ENCODE results near the gene CCR5AS.
A peak's percentile ranks its signal among the peaks of the same experiment; 100 is the strongest.

Gene CCR5AS

DNA sequence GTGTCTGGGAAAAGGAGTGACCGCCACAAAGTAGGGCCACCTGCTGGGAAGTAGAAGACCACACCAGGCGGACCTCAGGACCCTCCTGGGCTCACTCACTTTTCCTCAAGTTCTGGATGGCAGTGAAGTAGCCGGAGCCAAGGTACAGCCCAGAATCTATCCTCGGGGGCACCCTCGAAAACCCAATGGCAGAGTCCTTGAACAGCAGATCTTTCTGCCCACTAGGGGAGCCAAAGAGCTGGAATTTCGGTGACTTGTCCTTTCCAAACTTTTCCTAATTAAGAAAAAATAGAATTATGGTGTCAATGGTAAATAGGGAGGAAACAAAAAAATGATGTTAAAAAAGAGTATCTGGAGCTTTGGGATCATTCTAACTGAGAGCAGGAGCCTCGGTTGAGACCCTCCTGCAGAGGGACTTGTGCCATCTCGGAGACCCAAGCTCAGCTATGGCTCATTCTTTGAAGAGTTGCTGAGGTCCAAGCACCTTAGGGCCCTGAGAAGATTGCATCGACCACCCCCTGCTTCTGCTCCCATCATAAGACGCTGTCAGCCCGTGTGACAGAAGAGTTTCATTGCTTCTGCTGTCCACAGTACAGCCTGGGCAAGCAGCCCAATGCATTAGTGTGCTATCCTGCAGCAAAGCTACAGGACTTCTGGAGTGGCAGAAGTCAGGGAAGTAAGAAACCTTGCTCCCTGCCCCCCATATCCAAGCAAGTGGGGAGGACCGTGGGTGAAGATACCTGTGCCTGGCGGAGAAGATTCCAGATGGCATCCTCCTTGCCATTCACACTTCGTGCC lies 43.1 kb upstream of the CCR5AS start:
- no peak overlapping the region for H3K4me3 ChIP-seq (ENCODE audit: insufficient read length, low read depth)
- H3K9me3 ChIP-seq (ENCODE audit: insufficient read depth, low read length) = no peaks in the 10 kb centered on the region
- H3K9ac ChIP-seq (ENCODE audit: insufficient read length, low read depth) = no peak overlapping the region
- DNase-seq (ENCODE audit: low read depth, low spot score) = peak; percentile 23
- no peaks in the 10 kb centered on the region for H3K27me3 ChIP-seq (ENCODE audit: insufficient read depth, insufficient read length)
- no peaks in the 10 kb centered on the region for H3K36me3 ChIP-seq (ENCODE audit: insufficient read depth, insufficient read length, low read length)
- H3K4me1 ChIP-seq (ENCODE audit: insufficient read depth, insufficient read length) = no peaks in the 10 kb centered on the region
- no peak for TF ChIP-seq YY1 (IDR thresholded peaks at IDR 0.05; ENCODE audit: insufficient read depth, insufficient read length)
- no peak for TF ChIP-seq ZNF274 (IDR thresholded peaks at IDR 0.05; ENCODE audit: low read depth, low read length)
- TF ChIP-seq SUZ12 (IDR thresholded peaks at IDR 0.05; ENCODE audit: extremely low read depth, insufficient read depth, insufficient read length) = no peak

- DNase-seq (ENCODE audit: low read depth, low spot score) = no peak
- no peak overlapping the region for H3K9ac ChIP-seq (ENCODE audit: insufficient read length, low read depth)
- H3K4me3 ChIP-seq (ENCODE audit: insufficient read length, low read depth) = no peak overlapping the region
- peaks cover 8% of the 10 kb centered on the region; the same call in 1 of the 2 replicates for H3K9me3 ChIP-seq (ENCODE audit: insufficient read depth, low read length)
- TF ChIP-seq YY1 (IDR thresholded peaks at IDR 0.05; ENCODE audit: insufficient read depth, insufficient read length) (no peak), SUZ12 (IDR thresholded peaks at IDR 0.05; ENCODE audit: extremely low read depth, insufficient read depth, insufficient read length) (no peak), ZNF274 (IDR thresholded peaks at IDR 0.05; ENCODE audit: low read depth, low read length) (no peak)
- no peaks in the 10 kb centered on the region for H3K36me3 ChIP-seq (ENCODE audit: insufficient read depth, insufficient read length, low read length)
- no peaks in the 10 kb centered on the region for H3K4me1 ChIP-seq (ENCODE audit: insufficient read depth, insufficient read length)
- H3K27me3 ChIP-seq (ENCODE audit: insufficient read depth, insufficient read length) = no peaks in the 10 kb centered on the region
Measured at GRCh38 chr3:46448721-46449120, 41.9 kb upstream of the CCR5AS start.

GRCh38 chr3:46447228-46447985 lies 40.5 kb upstream of the CCR5AS start:
- no peaks in the 10 kb centered on the region for H3K27me3 ChIP-seq (ENCODE audit: insufficient read depth, insufficient read length)
- H3K9me3 ChIP-seq (ENCODE audit: insufficient read depth, low read length) = peaks cover 8% of the 10 kb centered on the region; the same call in 1 of the 2 replicates
- H3K9ac ChIP-seq (ENCODE audit: insufficient read length, low read depth) = no peak overlapping the region
- DNase-seq (ENCODE audit: low read depth, low spot score) = no peak
- no peaks in the 10 kb centered on the region for H3K4me1 ChIP-seq (ENCODE audit: insufficient read depth, insufficient read length)
- no peaks in the 10 kb centered on the region for H3K36me3 ChIP-seq (ENCODE audit: insufficient read depth, insufficient read length, low read length)
- H3K4me3 ChIP-seq (ENCODE audit: insufficient read length, low read depth) = no peak overlapping the region
- no peak for TF ChIP-seq ZNF274 (IDR thresholded peaks at IDR 0.05; ENCODE audit: low read depth, low read length)
- TF ChIP-seq YY1 (IDR thresholded peaks at IDR 0.05; ENCODE audit: insufficient read depth, insufficient read length) = no peak
- no peak for TF ChIP-seq SUZ12 (IDR thresholded peaks at IDR 0.05; ENCODE audit: extremely low read depth, insufficient read depth, insufficient read length)

DNA sequence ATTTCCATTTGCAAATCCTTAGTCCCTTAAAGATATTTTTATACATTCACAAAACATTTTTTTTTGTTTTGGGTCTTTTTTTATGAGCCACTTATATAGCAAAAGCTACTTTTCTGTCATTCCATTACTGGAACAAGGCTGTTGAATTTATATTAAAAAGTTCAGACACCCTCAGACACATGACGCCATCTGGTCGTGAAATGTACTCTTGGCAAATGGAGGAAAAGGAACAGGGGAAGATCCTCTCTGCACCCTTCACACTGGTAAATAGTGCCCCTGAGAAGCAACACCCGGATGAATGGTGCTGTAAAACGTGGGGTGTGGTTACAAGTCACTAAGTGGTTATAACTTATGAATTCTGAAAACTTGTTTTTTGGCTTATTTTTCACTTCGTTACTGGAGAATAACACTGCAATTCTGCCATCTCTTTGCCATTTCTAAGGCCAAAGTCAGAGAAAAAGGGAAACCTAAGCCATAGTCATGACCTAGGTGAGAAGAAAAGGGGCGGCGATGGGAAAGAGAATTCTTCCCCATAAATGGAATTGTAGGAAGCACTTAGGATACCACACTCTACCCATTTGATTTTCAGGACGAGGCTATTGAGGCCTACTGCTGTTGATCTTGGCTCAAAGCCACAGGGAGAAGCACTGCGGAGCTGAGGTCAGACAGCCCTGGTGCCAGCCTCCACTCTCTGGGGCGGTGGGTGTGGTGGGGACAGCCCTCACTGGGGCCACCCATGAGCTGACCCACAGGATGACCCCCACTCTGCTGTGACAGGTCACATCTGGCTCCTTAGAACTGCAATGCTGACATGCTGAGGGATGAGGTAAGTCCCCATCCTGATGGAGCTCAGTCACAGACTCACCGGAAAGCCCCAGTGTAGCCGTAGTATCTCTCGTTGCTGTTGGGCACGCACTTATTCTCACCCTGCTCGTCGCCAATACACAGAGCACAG lies 36.0 kb upstream of the CCR5AS start:
- TF ChIP-seq YY1 (IDR thresholded peaks at IDR 0.05; ENCODE audit: insufficient read depth, insufficient read length) (no peak), SUZ12 (IDR thresholded peaks at IDR 0.05; ENCODE audit: extremely low read depth, insufficient read depth, insufficient read length) (no peak), ZNF274 (IDR thresholded peaks at IDR 0.05; ENCODE audit: low read depth, low read length) (no peak)
- H3K36me3 ChIP-seq (ENCODE audit: insufficient read depth, insufficient read length, low read length) = no peaks in the 10 kb centered on the region
- no peak for DNase-seq (ENCODE audit: low read depth, low spot score)
- H3K4me3 ChIP-seq (ENCODE audit: insufficient read length, low read depth) = no peak overlapping the region
- peaks cover 8% of the 10 kb centered on the region; the same call in 1 of the 2 replicates for H3K9me3 ChIP-seq (ENCODE audit: insufficient read depth, low read length)
- H3K27me3 ChIP-seq (ENCODE audit: insufficient read depth, insufficient read length) = no peaks in the 10 kb centered on the region
- H3K4me1 ChIP-seq (ENCODE audit: insufficient read depth, insufficient read length) = no peaks in the 10 kb centered on the region
- no peak overlapping the region for H3K9ac ChIP-seq (ENCODE audit: insufficient read length, low read depth)

- peak; percentile 23 for DNase-seq (ENCODE audit: low read depth, low spot score)
- Histone ChIP-seq H3K9me3 (ENCODE audit: insufficient read depth, low read length) (peaks cover 8% of the 10 kb centered on the region; the same call in 1 of the 2 replicates), H3K9ac (ENCODE audit: insufficient read length, low read depth) (no peak overlapping the region), H3K4me1 (ENCODE audit: insufficient read depth, insufficient read length) (no peaks in the 10 kb centered on the region), H3K27me3 (ENCODE audit: insufficient read depth, insufficient read length) (no peaks in the 10 kb centered on the region), H3K36me3 (ENCODE audit: insufficient read depth, insufficient read length, low read length) (no peaks in the 10 kb centered on the region), H3K4me3 (ENCODE audit: insufficient read length, low read depth) (no peak overlapping the region)
- TF ChIP-seq SUZ12 (IDR thresholded peaks at IDR 0.05; ENCODE audit: extremely low read depth, insufficient read depth, insufficient read length) = no peak
- no peak for TF ChIP-seq YY1 (IDR thresholded peaks at IDR 0.05; ENCODE audit: insufficient read depth, insufficient read length)
- TF ChIP-seq ZNF274 (IDR thresholded peaks at IDR 0.05; ENCODE audit: low read depth, low read length) = no peak
Measured at GRCh38 chr3:46440531-46441294, 33.8 kb upstream of the CCR5AS start.

GRCh38 chr3:46438831-46439230 lies 32.0 kb upstream of the CCR5AS start:
- Histone ChIP-seq H3K4me3 (ENCODE audit: insufficient read length, low read depth) (no peak overlapping the region), H3K36me3 (ENCODE audit: insufficient read depth, insufficient read length, low read length) (no peaks in the 10 kb centered on the region), H3K27me3 (ENCODE audit: insufficient read depth, insufficient read length) (no peaks in the 10 kb centered on the region), H3K9me3 (ENCODE audit: insufficient read depth, low read length) (peaks cover 2% of the 10 kb centered on the region; the same call in 1 of the 2 replicates), H3K4me1 (ENCODE audit: insufficient read depth, insufficient read length) (no peaks in the 10 kb centered on the region), H3K9ac (ENCODE audit: insufficient read length, low read depth) (no peak overlapping the region)
- TF ChIP-seq YY1 (IDR thresholded peaks at IDR 0.05; ENCODE audit: insufficient read depth, insufficient read length) (no peak), ZNF274 (IDR thresholded peaks at IDR 0.05; ENCODE audit: low read depth, low read length) (no peak), SUZ12 (IDR thresholded peaks at IDR 0.05; ENCODE audit: extremely low read depth, insufficient read depth, insufficient read length) (no peak)
- no peak for DNase-seq (ENCODE audit: low read depth, low spot score)
